Astrocyte (in vitro differentiated cells and primary cell): ENCODE measurements around the gene GZMM. TPM values are rescaled to one million over a fixed set of nuclear protein-coding genes. Genes with fewer than 3 reads are reported as not detected.

Experiments
- DNase-seq: peaks from one replicate; pipeline ENCODE4 v3.0.0-alpha.2; 2010; ENCODE audit warnings: low read depth
- FAIRE-seq: peaks from 2 replicates; lab custom pipeline; 2011; peaks lifted over from hg19 to GRCh38; lab: Jason Lieb, UNC
- H2AFZ ChIP-seq: 2 replicates; pipeline ENCODE4 v1.6.0; 2012; ENCODE audit warnings: low read depth, low read length, inconsistent platforms
- H3K27ac ChIP-seq: 2 replicates; pipeline ENCODE4 v1.5.1; 2011; ENCODE audit warnings: low read depth, low read length, inconsistent platforms
- H3K27me3 ChIP-seq: 2 replicates; pipeline ENCODE4 v1.6.0; 2011; ENCODE audit warnings: low read length, inconsistent platforms; ENCODE audit not compliant: insufficient read depth
- H3K36me3 ChIP-seq: 2 replicates; pipeline ENCODE4 v1.5.1; 2011; ENCODE audit warnings: low read length, inconsistent platforms; ENCODE audit not compliant: insufficient read depth
- H3K4me1 ChIP-seq: 2 replicates; pipeline ENCODE4 v1.5.1; 2011; ENCODE audit warnings: low read length, inconsistent platforms; ENCODE audit not compliant: insufficient read depth
- H3K4me2 ChIP-seq: 2 replicates; pipeline ENCODE4 v1.6.0; 2012; ENCODE audit warnings: low read length, inconsistent platforms
- H3K4me3 ChIP-seq: 2 replicates; pipeline ENCODE4 v1.5.1; 2011; ENCODE audit warnings: low read depth, mild to moderate bottlenecking, low read length, inconsistent platforms; ENCODE audit not compliant: insufficient read depth
- H3K79me2 ChIP-seq: 2 replicates; pipeline ENCODE4 v1.6.0; 2012; ENCODE audit warnings: mild to moderate bottlenecking, low read length, inconsistent platforms; ENCODE audit not compliant: insufficient read depth
- H3K9ac ChIP-seq: 2 replicates; pipeline ENCODE4 v1.6.0; 2012; ENCODE audit warnings: mild to moderate bottlenecking, low read length, inconsistent platforms
- H3K9me3 ChIP-seq: 2 replicates; pipeline ENCODE4 v1.5.1; 2012; ENCODE audit warnings: low read depth, mild to moderate bottlenecking, low read length, inconsistent platforms; ENCODE audit not compliant: insufficient read depth
- H4K20me1 ChIP-seq: 2 replicates; pipeline ENCODE4 v1.6.0; 2012; ENCODE audit warnings: low read length, inconsistent platforms; ENCODE audit not compliant: insufficient read depth
- H3K27ac Mint-ChIP-seq: one replicate; pipeline ENCODE4 v1.8.0; 2021; ENCODE audit warnings: mild to moderate bottlenecking, mixed read lengths; ENCODE audit not compliant: unreplicated experiment
- H3K27me3 Mint-ChIP-seq: one replicate; pipeline ENCODE4 v1.8.0; 2021; ENCODE audit warnings: low read depth, mixed read lengths; ENCODE audit not compliant: unreplicated experiment
- H3K36me3 Mint-ChIP-seq: one replicate; pipeline ENCODE4 v1.8.0; 2021; ENCODE audit warnings: low read depth, mixed read lengths; ENCODE audit not compliant: unreplicated experiment
- H3K4me1 Mint-ChIP-seq: one replicate; pipeline ENCODE4 v1.8.0; 2021; ENCODE audit warnings: low read depth, mixed read lengths; ENCODE audit not compliant: unreplicated experiment
- H3K4me3 Mint-ChIP-seq: one replicate; pipeline ENCODE4 v1.8.0; 2021; ENCODE audit warnings: mild to moderate bottlenecking, moderate library complexity, mixed read lengths; ENCODE audit not compliant: unreplicated experiment
- H3K9me3 Mint-ChIP-seq: one replicate; pipeline ENCODE4 v1.8.0; 2021; ENCODE audit warnings: mild to moderate bottlenecking, mixed read lengths; ENCODE audit not compliant: unreplicated experiment
- EZH2 ChIP-seq: IDR thresholded peaks from 2 replicates; pipeline ENCODE4 v1.6.1; 2012; ENCODE audit warnings: mild to moderate bottlenecking, low read length, inconsistent platforms; ENCODE audit not compliant: insufficient read depth
- total RNA-seq: library from RNA; stranded (reverse); gene quantifications from 2 replicates; pipeline ENCODE4 v1.2.1, GENCODE V29; 2021
- TF ChIP-seq, protein P1 (sequence below): IDR thresholded peaks from 2 replicates; pipeline ENCODE4 v1.5.1; 2011; ENCODE audit warnings: low read depth, mild to moderate bottlenecking, inconsistent platforms, low read length, moderate library complexity; ENCODE audit not compliant: insufficient read depth

GZMM gene
- total RNA-seq, 1 donor from 2014 or later, result 0.70 TPM

GRCh38 chr19:581399-582111 lies 37.7 kb downstream of the GZMM start:
- Histone ChIP-seq H3K9me3 (no peaks in the 10 kb centered on the region), H3K4me1 (peaks cover 23% of the 10 kb centered on the region), H2AFZ (no peak overlapping the region), H3K79me2 (peaks cover 50% of the 10 kb centered on the region), H4K20me1 (peaks cover 88% of the 10 kb centered on the region), H3K27ac (no peak overlapping the region), H3K9ac (no peak overlapping the region), H3K36me3 (peaks cover 5% of the 10 kb centered on the region), H3K27me3 (no peaks in the 10 kb centered on the region), H3K4me2 (no peak overlapping the region), H3K4me3 (no peak overlapping the region)
- no peak overlapping the region for H3K27ac Mint-ChIP-seq
- DNase-seq (no peak), FAIRE-seq (no peak)
- H3K9me3 Mint-ChIP-seq, result no peaks in the 10 kb centered on the region
- peaks cover 8% of the 10 kb centered on the region for H3K36me3 Mint-ChIP-seq
- no peak for TF ChIP-seq EZH2
- TF ChIP-seq, protein P1, sequence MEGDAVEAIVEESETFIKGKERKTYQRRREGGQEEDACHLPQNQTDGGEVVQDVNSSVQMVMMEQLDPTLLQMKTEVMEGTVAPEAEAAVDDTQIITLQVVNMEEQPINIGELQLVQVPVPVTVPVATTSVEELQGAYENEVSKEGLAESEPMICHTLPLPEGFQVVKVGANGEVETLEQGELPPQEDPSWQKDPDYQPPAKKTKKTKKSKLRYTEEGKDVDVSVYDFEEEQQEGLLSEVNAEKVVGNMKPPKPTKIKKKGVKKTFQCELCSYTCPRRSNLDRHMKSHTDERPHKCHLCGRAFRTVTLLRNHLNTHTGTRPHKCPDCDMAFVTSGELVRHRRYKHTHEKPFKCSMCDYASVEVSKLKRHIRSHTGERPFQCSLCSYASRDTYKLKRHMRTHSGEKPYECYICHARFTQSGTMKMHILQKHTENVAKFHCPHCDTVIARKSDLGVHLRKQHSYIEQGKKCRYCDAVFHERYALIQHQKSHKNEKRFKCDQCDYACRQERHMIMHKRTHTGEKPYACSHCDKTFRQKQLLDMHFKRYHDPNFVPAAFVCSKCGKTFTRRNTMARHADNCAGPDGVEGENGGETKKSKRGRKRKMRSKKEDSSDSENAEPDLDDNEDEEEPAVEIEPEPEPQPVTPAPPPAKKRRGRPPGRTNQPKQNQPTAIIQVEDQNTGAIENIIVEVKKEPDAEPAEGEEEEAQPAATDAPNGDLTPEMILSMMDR, result no peak
- no peak overlapping the region for H3K4me3 Mint-ChIP-seq
- H3K27me3 Mint-ChIP-seq, result no peaks in the 10 kb centered on the region
- H3K4me1 Mint-ChIP-seq, result peaks cover 22% of the 10 kb centered on the region

DNA sequence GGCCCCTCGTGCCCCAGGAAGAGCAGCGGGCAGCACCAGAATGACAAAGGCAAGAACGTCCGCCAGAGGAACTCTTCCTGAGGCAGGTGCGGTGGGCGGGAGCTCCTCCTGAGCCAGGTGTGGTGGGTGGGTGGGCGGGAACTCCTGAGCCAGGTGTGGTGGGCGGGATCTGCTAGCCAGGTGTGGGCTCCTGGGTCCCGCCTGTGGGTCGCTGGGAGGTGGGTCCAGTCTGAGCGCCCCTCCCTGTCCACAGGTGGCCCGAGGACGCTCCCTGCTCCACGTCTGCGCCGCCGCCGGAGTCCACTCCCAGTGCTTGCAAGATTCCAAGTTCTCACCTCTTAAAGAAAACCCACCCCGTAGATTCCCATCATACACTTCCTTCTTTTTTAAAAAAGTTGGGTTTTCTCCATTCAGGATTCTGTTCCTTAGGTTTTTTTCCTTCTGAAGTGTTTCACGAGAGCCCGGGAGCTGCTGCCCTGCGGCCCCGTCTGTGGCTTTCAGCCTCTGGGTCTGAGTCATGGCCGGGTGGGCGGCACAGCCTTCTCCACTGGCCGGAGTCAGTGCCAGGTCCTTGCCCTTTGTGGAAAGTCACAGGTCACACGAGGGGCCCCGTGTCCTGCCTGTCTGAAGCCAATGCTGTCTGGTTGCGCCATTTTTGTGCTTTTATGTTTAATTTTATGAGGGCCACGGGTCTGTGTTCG lies 38.8 kb downstream of the GZMM start:
- Mint-ChIP-seq H3K4me3 (peak overlapping the region; percentile 50), H3K36me3 (peaks cover 8% of the 10 kb centered on the region), H3K4me1 (peaks cover 21% of the 10 kb centered on the region), H3K27me3 (no peaks in the 10 kb centered on the region), H3K9me3 (no peaks in the 10 kb centered on the region), H3K27ac (peak overlapping the region; percentile 62)
- H3K79me2 ChIP-seq, result peaks cover 39% of the 10 kb centered on the region
- no peaks in the 10 kb centered on the region for H3K9me3 ChIP-seq
- H3K4me1 ChIP-seq, result peaks cover 21% of the 10 kb centered on the region
- FAIRE-seq (no peak), DNase-seq (no peak)
- H3K4me3 ChIP-seq, result no peak overlapping the region
- H3K27me3 ChIP-seq, result no peaks in the 10 kb centered on the region
- H3K36me3 ChIP-seq, result peaks cover 5% of the 10 kb centered on the region
- H3K27ac ChIP-seq, result no peak overlapping the region
- H3K9ac ChIP-seq, result no peak overlapping the region
- TF ChIP-seq EZH2, result no peak
- TF ChIP-seq, protein P1, result no peak
- H3K4me2 ChIP-seq, result peak overlapping the region; percentile 20
- H2AFZ ChIP-seq, result no peak overlapping the region
- H4K20me1 ChIP-seq, result peaks cover 78% of the 10 kb centered on the region
